Activated CD8-positive, alpha-beta memory T cell treated with anti-CD3 and anti-CD28 coated beads, Interleukin-2, amount 50 U/mL, for 4 hours (primary cell): ENCODE data around the gene MFSD8.
"Not testable (repeated sequence)": the region's sequence is repeated elsewhere in the genome, so short reads cannot be mapped to it uniquely, and the experiment has no call there.

Experiments used
- DNase-seq: peaks from one replicate; pipeline ENCODE4 v3.0.0-alpha.2; 2020

MFSD8 gene, protein sequence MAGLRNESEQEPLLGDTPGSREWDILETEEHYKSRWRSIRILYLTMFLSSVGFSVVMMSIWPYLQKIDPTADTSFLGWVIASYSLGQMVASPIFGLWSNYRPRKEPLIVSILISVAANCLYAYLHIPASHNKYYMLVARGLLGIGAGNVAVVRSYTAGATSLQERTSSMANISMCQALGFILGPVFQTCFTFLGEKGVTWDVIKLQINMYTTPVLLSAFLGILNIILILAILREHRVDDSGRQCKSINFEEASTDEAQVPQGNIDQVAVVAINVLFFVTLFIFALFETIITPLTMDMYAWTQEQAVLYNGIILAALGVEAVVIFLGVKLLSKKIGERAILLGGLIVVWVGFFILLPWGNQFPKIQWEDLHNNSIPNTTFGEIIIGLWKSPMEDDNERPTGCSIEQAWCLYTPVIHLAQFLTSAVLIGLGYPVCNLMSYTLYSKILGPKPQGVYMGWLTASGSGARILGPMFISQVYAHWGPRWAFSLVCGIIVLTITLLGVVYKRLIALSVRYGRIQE

DNA sequence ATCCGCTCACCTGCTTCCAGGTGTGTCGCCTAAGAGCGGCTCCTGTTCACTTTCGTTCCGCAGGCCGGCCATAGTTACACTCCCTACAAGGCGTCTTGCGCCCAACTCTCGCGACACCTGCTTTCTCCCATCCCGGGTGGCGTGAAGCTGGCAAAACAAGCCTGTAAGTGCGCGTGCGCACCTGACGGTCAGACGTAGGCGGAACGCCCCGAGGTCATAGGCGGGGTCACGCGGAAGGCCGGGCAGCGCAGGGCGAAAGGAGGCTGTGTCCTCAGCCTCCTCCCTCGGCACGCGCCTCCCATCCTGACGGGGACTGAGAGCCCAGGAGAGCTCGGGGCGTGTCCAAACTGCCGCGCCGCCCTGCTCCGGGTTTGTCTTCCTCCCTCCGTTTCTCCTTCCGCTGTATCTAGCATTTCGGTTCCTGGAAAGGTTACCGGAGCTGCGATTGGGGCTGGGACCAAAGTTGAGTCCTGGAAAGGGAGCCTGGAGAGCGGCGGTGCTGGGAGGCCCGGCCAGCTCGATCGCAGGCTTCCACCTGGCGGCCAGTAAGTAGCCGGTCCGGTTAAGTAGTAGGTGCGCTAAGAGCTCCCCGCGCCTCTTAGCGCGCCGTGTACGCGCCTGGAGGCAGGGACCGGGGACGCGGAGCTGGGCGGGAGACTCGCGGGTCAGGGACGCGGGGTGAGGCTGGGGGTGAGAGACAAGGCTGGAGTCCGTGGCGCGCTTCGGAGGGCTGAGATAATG, at the start of gene MFSD8, which contains the start of gene ABHD18:
Gene MFSD8 (minus strand): TSS at position 112 of the 741 bp plus-strand sequence. CDS start 40 bp downstream, at position 72.
Gene ABHD18 (plus strand): TSS at position 345 of the 741 bp plus-strand sequence. CDS start 17,550 bp downstream, outside the sequence.
- peak; percentile 99 for DNase-seq

DNA sequence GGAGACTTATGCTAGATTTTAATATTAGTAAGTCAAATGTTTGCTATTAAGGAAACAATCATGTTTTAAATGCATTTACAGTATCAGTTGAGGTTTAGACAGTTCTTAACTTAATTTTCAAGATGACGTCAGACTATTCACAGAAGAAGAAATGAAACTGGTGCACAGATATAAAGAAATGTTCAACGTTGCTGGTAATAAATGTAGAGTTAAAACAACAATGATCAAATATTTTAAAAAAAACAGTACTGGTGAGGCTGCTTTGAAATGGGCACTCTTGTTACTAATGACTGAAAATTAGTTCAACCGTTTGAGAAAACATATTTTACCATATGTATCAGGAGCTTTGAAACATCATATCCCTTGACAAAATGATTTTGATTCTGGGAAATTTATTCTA, 44.5 kb upstream of the MFSD8 start:
- no peak for DNase-seq

DNA sequence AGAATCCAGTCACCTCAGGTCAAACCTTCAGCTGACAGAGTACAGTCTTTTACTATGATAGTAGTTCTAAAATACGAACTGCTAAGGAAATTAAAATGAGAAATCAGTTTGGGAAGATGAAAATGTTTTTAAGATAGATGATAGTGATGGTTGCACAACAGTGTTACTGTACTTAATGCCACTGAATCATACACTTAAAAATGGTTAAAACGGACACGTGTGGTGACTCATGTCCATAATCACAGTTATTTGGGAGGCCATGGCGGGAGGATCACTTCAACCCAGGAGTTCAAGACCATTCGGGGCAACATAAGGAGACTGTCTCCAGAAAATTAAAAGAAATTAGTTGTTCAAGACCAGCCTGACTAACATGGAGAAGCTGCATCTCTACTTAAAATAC, 41.6 kb upstream of the MFSD8 start:
- no peak for DNase-seq

DNA sequence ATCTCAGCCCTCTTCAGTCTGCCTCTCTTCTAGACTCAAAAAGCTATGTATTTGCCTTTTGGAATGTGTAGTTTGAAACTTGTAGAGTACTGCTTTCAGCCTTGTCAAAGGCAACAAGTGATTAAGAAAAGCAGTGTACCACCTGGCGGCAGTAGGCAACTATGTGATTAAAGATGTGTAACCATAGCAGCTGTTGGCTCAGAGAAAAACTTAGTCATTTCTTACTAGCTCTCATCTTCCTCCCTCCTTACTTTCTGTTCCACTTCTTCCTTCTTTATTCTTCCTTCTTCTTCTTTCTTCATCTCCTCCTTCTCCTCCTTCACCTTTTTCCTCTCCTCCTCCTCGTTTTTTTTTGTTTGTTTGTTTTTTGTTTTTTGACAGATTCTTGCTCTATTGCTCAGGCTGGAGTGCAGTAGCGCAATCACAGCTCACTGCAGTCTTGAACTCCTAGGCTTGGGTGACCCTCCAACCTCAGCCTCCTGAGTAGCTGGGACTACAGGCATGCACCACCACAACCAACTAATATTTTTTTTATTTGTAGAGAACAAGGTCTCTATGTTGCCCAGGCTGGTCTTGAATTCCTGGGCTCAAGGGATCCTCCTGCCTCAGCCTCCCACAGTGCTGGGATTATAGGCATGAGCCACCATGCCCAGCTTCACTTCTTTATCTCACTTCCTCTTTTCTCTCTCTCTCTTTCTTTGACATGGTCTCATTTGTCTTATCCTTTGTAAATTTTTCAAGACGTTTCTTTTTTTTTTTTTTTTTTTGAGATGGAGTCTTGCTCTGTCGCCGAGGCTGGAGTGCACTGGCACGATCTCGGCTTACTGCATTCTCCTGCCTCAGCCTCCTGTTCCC, 32.8 kb upstream of the MFSD8 start:
- no peak for DNase-seq

DNA sequence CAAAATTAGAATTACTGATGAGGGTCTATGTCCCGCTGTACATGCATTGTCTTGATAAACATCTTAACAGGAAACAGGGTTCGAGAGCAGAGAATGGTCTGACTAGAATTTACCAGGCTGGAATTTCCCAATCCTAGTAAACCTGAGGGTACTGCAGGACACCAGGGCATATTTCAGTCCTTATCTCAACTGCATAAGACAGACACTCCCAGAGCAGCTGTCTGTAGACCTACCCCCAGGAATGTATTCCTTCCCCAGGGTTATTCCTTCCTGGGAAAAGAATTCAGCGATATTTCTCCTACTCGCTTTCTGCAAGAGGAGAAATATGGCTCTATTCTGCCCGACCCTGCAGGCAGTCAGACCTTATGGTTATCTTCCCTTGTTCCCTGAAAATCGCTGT, 31.5 kb upstream of the MFSD8 start:
- not testable (repeated sequence) for DNase-seq

DNA sequence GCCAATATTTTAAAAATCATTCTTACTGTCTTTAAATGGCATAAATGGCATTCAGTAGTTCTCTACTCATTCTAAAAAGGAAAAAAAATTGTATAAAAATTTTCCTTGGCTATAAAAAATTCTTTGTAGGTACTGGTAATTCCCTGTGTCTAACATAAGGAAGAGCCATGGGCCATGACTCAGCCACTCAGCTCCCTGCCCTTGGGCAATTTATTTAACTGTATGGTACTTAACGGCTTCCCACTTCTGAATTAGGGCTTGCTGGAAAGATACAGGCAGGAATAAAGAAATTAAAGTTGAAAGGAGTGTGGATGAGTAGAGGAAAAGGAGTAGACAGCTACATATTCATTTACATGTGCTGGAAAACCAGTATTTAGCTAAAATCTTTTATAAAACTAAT, 30.8 kb upstream of the MFSD8 start:
- no peak for DNase-seq

DNA sequence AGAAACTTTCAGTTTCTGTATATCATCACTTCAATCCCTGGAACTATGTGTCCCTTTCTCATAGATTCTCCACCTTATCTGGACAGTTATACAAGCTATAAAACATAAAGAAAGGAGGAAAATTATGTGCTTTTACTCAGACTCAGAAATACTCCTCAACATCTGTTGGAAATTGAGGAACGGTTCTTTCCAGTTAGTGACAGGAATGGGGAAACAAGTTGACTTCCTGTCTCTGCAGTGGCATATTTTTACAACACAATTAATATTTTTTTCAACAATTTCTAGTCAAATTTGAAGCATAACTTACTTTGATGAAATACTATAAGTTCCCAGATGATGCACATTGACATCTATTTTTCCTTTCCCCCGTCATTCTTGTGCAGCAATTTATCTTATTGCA, 28.2 kb upstream of the MFSD8 start:
- no peak for DNase-seq

DNA sequence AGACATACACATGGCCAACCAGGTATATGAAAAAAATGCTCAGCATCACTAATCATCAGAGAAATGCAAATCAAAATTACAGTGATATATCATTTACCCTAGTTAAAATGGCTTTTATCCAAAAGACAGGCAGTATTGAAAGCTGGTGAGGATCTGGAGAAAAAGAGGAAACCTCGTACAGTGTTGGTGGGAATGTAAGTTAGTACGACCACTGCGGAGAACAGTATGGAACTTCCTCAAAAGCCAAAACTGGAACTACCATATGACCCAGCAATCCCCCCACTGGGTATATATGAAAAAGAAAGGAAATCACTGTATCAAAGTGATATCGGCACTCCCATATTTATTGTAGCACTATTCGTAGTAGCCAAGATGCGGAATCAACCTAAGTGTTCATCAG, 23.7 kb upstream of the MFSD8 start:
- no peak for DNase-seq

DNA sequence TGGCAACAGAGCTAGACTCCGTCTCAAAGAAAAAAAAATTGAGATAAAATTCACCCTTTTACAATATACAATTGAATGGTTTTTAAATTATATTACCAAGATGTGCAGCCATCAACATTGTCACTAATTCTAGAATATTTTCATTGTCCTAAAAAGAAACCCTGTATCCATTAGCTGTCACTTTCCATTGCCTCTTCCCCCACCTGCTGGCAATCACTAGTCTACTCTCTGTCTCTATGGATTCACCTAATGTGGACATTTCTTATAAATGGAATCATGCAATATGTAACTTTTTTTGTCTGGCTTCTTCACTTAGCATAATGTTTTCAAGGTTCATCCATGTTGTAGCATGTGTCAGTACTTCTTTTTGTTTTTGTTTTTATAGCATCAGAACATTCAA, 21.0 kb upstream of the MFSD8 start:
- DNase-seq: no peak

DNA sequence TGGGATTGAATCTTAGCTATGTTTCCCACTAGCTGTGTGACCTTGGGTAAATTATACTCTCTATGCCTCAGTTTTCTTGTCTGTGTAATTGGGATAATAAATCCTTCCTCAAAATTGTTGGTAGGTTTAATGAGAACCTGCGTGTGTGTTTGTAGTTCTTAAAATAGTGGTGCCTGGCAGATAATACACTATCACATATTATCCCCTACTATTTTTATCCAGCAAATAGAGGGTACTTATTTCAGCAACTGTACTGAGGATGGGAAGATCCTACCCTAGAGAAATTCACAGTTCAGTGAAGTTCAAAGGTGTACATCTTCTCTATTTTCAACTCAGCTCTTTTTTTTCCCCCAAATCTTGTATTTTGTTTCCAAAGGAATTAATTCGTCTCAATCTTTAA, 17.5 kb upstream of the MFSD8 start:
- no peak for DNase-seq

DNA sequence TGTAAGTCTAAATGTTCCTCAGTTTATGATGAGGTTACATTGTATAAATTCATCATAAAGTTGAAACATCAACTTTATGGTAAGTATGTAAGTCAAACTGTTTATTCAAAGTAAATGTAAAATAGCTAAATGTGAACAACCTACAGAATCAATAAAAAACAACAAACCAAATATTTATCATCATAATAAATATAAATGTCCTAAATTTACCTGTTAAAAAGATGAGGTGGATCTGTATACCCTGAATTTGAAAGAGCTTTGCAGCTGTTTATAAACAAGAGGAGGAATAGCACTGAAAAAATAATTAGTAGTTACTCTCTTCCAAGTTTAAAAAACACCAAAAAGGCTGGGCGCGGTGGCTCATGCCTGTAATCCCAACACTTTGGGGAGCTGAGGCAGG, 14.0 kb upstream of the MFSD8 start:
- no peak for DNase-seq

DNA sequence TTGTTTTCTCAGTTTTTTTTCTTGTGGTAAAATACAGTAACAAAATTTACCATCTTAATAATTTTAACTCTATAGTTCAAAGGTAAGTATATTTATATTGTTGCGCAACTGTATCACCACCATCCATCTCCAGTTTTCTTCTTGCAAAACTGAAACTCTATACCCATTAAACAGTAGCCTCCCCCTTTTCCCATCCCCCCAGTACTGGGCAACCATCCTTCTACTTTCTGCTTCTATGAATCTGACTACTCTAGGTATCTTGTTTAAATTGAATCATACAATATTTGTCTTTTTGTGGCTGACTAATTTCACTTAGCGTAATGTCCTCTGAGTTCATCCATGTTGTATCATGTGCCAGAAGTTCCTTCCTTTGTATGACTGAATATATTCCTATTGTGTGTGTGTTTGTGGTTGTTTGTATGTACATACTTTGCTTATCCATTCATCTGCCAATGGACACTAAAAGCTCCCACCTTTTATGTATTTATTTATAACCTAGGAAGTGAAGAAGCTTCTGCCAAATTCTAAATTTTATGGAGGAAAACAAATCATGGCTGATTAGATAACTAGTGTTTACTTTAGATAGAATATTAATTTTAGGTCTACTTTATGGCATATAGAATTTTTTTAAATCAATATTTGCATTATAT, 10.3 kb upstream of the MFSD8 start:
- no peak for DNase-seq

DNA sequence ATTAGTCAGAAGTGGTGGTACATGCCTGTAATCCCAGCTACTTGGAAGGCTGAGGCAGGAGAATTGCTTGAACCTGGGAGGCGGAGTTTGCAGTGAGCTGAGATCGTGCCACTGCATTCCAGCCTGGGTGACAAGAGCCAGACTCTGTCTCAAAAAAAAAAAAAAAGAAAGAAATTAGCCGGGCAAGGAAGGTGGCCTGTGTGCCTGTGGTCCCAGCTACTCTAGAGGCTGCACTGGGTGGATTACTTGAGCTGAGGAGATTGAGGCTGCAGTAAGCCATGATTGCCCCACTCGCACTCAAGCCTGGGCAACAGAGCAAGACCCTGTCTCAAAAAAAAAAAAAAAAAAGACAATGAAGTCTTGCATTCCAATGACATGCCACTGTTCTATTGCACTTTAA, 6.0 kb upstream of the MFSD8 start:
- DNase-seq: not testable (repeated sequence)

DNA sequence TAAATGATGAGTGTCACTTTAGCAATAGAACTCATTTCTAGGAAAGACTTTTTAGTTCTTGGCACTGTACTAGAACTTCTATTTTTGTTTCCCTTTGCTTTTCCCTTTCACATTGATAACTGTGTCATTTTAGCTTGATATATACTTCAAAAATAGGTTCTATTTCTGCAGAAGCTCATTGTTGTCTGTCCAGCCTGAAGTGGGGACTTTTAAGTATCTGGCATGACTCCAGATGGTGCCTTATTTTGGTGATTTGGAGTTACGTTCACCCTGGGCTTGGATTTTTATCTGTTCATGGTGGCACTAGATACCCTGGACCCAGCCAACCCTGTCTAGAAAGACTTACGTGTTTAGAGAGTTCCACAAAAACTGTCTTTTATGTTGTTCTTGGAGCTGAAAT, 3.6 kb upstream of the MFSD8 start:
- no peak for DNase-seq

DNA sequence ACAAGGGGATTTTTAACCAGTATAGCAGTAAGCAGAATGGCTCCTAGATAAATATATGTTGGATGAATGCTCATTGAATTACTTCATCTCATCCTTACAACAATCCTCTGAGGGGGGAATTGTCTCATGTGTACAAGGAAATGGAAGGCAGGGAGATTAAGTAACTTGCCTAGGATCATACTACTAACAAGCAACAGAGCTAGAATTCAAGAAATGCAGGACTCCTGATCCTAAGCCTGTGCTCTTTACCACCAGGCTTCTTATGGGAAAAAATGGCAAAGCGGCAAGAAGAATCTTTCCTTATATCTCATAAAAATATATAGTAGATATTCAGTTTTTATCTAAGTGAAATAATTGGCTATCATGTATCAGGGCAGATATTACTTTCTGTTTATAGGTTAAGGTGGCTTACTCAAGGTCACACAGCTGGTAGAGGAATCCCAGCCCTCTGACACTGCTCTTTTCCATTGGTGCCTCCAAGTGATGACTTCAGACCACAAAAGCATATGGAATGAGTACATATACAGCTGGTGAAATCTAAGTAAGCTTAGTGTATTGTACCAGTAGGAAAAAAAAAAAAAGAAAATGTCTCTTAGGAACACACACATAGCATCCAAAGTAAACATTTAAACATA, 2.3 kb upstream of the MFSD8 start:
- no peak for DNase-seq

DNA sequence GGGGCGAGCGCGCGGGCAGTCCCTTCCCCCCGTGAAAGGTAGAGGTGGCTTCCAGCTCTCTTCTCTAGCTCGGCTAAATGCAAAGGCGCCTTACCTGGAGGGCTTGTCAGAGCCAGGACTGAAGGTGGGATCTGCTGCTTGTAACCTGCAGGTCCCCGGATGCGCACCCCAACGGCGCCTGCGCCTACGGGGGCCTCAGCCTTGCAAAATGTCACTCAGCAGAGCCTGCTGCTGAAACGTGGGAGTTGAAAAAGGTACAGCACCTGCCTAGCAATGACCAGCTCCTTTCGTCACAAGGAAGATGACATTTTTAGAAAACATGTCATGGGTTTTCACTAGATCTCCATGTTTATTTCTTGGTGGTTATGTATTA, 816 bp upstream of the MFSD8 start:
- DNase-seq: peak; percentile 76

DNA sequence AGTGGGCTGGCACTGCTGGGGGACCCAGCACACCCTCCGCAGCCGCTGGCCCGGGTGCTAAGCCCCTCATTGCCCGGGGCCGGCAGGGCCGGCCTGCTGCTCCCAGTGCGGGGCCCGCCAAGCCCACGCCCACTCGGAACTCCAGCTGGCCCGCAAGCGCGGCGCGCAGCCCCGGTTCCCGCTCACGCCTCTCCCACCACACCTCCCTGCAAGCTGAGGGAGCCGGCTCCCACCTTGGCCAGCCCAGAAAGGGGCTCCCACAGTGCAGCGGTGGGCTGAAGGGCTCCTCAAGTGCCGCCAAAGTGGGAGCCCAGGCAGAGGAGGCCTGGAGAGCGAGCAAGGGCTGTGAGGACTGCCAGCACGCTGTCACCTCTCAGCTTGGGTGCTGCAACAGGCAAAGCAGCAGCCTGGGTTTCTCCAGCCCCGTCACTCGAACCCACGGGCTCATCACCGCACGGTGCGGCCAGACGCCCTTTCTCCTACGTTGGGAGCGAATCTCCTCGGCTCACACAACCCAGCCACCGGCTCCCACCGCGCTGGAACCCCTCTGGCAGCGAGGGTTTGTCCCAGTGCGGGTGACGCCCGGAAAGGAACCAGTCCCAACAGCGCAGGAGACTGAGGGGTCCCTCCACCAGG, 429 bp downstream of the MFSD8 start:
- DNase-seq: not testable (repeated sequence)

DNA sequence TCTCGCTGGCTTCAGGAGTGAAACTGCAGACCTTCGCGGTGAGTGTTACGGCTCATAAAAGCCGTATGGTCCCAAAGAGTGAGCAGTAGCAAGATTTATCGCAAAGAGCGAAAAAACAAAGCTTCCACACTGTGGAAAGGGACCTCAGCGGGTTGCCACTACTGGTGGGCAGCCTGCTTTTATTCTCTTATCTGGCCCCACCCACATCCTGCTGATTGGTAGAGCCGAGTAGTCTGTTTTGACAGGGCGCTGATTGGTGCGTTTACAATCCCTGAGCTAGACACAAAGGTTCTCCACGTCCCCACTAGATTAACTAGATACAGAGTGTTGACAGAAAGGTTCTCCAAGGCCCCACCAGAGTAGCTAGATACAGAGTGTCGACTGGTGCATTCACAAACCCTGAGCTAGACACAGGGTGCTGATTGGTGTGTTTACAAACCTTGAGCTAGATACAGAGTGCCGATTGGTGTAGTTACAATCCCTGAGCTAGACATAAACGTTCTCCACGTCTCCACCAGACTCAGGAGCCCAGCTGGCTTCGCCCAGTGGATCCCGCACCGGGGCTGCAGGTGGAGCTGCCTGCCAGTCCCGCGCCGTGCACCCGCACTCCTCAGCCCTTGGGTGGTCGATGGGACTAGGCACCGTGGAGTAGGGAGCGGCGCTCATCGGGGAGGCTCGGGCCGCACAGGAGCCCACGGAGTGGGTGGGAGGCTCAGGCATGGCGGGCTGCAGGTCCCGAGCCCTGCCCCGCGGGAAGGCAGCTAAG, 1.2 kb downstream of the MFSD8 start:
- not testable (repeated sequence) for DNase-seq

DNA sequence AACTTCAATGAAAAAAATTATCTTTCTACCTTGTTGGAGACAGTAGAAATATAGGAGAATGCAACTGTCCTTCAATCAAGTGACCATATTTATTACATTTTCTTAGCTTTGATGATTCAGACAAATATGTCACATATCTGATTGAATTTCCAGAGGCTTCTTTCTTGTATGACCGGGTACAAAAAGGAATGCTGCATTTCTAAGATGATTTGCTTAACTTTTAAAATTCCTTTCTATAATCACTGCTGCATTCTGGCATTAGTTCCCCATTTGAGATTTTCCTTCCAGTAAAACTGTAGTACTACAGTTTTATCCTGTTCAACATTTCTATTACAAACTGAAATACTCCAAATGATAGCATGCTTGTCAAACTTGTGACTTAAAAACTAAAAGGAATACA, 5.2 kb downstream of the MFSD8 start:
- DNase-seq: no peak

DNA sequence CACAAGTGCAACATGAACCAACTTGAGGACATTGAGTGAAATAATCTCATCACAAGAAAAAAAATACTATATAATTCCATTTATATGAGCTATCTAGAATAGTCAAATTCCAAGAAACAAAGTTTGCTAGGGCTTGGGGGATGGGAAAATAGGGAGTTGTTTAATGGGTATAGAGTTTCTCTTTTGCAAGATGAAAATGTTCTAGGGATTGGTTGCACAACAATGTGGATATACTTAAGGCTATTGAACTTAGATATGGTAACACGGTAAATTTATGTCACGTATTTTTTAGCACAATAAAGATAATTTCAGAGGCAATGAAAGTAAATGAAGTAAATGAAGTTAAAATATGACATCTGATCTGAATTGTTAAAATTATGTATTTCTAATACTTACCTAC, 7.9 kb downstream of the MFSD8 start:
- DNase-seq: no peak

DNA sequence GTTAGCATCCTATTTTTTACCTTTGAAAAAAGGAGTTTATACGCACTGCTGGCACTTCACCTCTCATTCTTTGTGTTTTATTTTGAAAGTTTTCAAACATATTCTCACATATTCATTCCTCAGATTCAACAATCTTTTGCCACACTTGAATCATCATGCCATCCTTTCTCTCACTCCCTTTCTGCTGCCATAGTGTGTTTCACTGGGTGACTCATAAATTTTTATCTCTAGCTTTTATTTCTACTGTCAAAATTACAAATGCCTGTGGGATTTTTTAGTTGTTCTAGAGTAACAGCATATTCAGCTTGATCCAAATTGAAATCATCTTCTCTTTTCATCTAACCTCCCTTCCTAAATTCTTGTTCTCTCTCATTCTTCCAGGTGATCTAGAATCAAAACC, 28.0 kb downstream of the MFSD8 start:
- no peak for DNase-seq
